ENCODE measurements around the gene GABBR2.

Gene GABBR2

GRCh38 chr9:98610711-98611110, 98.0 kb downstream of the GABBR2 start:
- H3K27ac Mint-ChIP-seq, result no peak overlapping the region
- H3K4me3 Mint-ChIP-seq, result no peak overlapping the region
- no peaks in the 10 kb centered on the region for H3K9me3 Mint-ChIP-seq
- H3K36me3 Mint-ChIP-seq (ENCODE audit: low read depth), result no peaks in the 10 kb centered on the region
- H3K27me3 Mint-ChIP-seq (ENCODE audit: low read depth), result peaks cover 21% of the 10 kb centered on the region
- H3K4me1 Mint-ChIP-seq (ENCODE audit: low read depth), result no peaks in the 10 kb centered on the region

DNA sequence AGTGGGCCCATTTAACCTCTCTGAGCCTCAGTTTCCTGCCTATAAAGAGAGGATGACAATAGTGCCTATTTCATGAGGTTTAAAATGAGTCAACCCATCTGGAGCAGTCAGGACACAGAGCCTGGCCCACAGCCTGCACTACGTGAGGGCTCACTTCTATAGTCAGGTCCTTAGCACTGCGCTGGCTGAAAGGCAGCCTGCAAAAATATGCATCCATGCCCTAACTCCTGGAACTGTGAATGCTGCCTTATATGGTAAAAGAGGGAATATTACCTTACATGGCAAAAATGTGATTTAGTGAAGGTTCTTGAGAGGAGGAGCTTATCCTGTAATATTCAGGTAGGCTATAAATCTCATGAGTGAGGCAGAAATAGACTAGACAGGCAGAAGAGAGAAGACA, 98.5 kb downstream of the GABBR2 start:
- Mint-ChIP-seq H3K27ac (no peak overlapping the region), H3K4me3 (no peak overlapping the region), H3K9me3 (no peaks in the 10 kb centered on the region), H3K27me3 (ENCODE audit: low read depth) (peaks cover 18% of the 10 kb centered on the region), H3K36me3 (ENCODE audit: low read depth) (no peaks in the 10 kb centered on the region), H3K4me1 (ENCODE audit: low read depth) (no peaks in the 10 kb centered on the region)

DNA sequence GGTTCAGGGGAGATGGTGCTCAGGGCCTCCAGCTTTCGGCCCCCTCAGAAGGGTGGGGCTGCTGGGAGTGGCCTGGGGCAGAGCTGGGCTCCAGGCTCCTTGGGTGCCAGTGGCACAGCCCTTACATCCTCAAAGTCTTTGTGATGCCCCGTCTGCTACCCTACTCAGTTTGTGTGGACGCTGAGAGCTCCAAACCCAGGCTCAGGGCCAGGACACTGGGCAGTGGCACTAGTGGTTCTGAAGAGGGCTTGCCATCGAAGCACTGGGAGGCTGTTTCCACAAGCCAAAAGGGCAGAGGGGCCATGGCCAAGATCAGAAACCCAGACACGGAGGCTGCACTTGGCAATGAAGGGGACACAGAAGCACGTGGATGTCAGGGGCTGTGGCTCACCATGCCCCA, 99.1 kb downstream of the GABBR2 start:
- no peak overlapping the region for H3K27ac Mint-ChIP-seq
- no peaks in the 10 kb centered on the region for H3K9me3 Mint-ChIP-seq
- H3K36me3 Mint-ChIP-seq (ENCODE audit: low read depth), result no peaks in the 10 kb centered on the region
- H3K4me1 Mint-ChIP-seq (ENCODE audit: low read depth), result no peaks in the 10 kb centered on the region
- peaks cover 18% of the 10 kb centered on the region for H3K27me3 Mint-ChIP-seq (ENCODE audit: low read depth)
- H3K4me3 Mint-ChIP-seq, result no peak overlapping the region

- Mint-ChIP-seq H3K9me3 (no peaks in the 10 kb centered on the region), H3K27me3 (ENCODE audit: low read depth) (peaks cover 13% of the 10 kb centered on the region), H3K27ac (no peak overlapping the region), H3K4me1 (ENCODE audit: low read depth) (no peaks in the 10 kb centered on the region), H3K36me3 (ENCODE audit: low read depth) (no peaks in the 10 kb centered on the region), H3K4me3 (no peak overlapping the region)
These were observed 100.9 kb downstream of the GABBR2 start for GRCh38 chr9:98607787-98608186.

DNA sequence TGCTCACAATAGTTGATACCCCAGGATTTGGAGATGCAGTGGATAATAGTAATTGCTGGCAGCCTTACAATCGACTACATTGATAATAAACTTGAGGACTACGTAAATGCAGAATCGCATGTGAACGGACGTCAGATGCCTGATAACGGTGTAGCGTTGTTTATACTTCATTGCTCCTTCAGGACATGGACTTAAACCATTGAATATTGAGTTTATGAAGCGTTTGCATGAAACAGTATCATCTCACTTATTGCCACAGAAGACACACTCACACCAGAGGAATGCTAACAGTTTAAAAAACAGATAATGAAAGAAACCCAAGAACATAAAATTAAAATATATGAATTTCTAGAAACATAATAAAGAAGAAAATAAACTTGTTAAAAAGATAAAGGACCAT, 101.6 kb downstream of the GABBR2 start:
- Mint-ChIP-seq H3K4me1 (ENCODE audit: low read depth) (no peaks in the 10 kb centered on the region), H3K9me3 (no peaks in the 10 kb centered on the region), H3K36me3 (ENCODE audit: low read depth) (no peaks in the 10 kb centered on the region), H3K27ac (no peak overlapping the region), H3K4me3 (no peak overlapping the region), H3K27me3 (ENCODE audit: low read depth) (peaks cover 13% of the 10 kb centered on the region)

DNA sequence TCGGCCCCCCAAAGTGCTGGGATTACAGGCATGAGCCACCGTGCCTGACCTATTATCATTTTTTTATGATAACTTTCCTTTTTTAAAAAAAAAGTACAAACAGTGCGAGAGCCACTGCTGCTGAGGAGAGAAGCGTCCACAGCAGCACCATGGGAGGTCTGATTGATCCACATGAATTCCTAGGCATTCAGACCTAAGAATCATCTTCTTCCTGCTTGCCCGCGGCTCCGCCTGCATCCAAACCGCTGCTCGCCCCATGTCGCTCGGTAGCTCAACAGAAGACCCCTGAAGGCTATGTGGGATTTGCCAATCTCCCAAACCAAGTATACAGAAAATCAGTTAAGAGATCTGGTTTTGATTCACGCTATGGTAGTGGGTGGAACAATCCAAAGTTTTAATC, 102.0 kb downstream of the GABBR2 start:
- Mint-ChIP-seq H3K27ac (no peak overlapping the region), H3K4me1 (ENCODE audit: low read depth) (no peaks in the 10 kb centered on the region), H3K36me3 (ENCODE audit: low read depth) (no peaks in the 10 kb centered on the region), H3K4me3 (no peak overlapping the region), H3K27me3 (ENCODE audit: low read depth) (peaks cover 13% of the 10 kb centered on the region), H3K9me3 (no peaks in the 10 kb centered on the region)

DNA sequence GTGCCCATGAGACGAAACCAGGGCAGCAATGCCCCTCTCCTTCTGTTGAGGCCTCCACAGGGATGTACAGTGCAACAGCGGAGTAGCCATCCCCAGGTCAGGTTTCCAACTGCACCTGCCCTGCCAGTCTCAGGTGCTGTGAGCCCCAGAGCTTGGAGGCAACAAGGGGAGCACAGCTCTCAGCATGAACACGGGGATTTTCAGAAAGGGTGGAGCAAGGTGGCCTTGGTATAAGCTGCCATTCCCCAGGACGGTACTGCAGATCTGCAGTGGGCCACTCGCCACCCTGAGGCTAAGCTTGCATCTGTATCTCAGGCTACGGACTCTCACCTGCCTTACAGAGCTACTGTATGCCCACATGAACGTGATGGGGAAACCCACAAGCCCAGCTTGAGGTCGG, 103.6 kb downstream of the GABBR2 start:
- peaks cover 13% of the 10 kb centered on the region for H3K27me3 Mint-ChIP-seq (ENCODE audit: low read depth)
- no peak overlapping the region for H3K4me3 Mint-ChIP-seq
- no peaks in the 10 kb centered on the region for H3K4me1 Mint-ChIP-seq (ENCODE audit: low read depth)
- H3K27ac Mint-ChIP-seq, result no peak overlapping the region
- H3K36me3 Mint-ChIP-seq (ENCODE audit: low read depth), result no peaks in the 10 kb centered on the region
- H3K9me3 Mint-ChIP-seq, result no peaks in the 10 kb centered on the region

GRCh38 chr9:98603821-98604383, 104.8 kb downstream of the GABBR2 start:
- no peaks in the 10 kb centered on the region for H3K36me3 Mint-ChIP-seq (ENCODE audit: low read depth)
- H3K9me3 Mint-ChIP-seq, result no peaks in the 10 kb centered on the region
- no peak overlapping the region for H3K27ac Mint-ChIP-seq
- H3K27me3 Mint-ChIP-seq (ENCODE audit: low read depth), result peaks cover 9% of the 10 kb centered on the region
- no peaks in the 10 kb centered on the region for H3K4me1 Mint-ChIP-seq (ENCODE audit: low read depth)
- H3K4me3 Mint-ChIP-seq, result no peak overlapping the region

DNA sequence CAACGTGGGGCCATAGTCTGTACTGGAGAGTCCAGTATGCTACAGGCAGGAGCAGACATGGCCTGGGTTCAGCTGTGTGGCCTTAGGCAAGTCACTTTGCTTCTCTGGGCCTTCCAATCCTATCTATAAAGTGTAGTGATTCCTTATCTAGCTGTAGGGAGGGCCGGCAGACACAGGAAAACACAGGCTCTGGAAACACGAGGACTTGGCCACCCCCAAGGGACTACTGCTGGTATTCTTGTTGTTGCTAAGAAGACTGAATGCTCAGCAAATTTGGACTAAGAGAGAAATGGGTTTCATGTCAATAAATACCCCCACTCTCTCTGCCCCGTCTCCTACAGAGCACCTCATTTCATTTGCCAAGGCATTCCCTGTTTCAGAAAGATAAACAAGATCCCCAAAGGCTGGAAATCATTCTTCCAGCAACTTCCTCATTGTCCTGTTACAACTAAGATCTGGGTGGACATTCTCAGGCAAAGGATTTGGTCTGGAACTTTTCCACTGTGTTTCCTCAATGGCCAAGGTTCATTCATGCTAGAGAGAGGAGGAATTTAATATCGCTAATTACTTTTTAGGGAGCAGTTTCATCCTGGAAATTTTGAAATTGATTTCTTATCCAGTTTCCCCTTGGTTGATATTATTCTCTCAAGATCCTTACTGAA, 105.8 kb downstream of the GABBR2 start:
- H3K27me3 Mint-ChIP-seq (ENCODE audit: low read depth), result peaks cover 9% of the 10 kb centered on the region
- H3K4me1 Mint-ChIP-seq (ENCODE audit: low read depth), result no peaks in the 10 kb centered on the region
- H3K4me3 Mint-ChIP-seq, result no peak overlapping the region
- no peak overlapping the region for H3K27ac Mint-ChIP-seq
- H3K36me3 Mint-ChIP-seq (ENCODE audit: low read depth), result no peaks in the 10 kb centered on the region
- H3K9me3 Mint-ChIP-seq, result no peaks in the 10 kb centered on the region

DNA sequence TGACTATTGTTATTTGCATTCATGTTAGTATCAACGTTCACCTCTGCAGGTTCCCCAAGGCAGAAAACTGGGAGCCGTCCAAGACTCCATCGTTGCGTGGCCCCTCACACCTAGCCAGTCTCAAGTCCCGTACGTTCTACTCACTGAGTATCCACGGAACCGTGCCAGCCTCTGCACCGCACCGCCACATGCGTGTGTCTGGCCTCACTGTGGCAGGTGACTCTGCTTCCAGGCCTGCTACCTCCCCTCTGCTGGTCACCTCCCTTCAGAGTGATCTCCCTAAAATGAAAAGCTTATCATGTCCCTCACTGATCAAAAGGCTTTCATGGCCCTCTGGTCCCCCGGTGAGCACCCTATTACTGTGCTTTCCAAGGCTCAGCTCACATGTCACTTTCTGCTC, 108.1 kb downstream of the GABBR2 start:
- Mint-ChIP-seq H3K27me3 (ENCODE audit: low read depth) (peaks cover 4% of the 10 kb centered on the region), H3K36me3 (ENCODE audit: low read depth) (no peaks in the 10 kb centered on the region), H3K4me1 (ENCODE audit: low read depth) (no peaks in the 10 kb centered on the region), H3K4me3 (no peak overlapping the region), H3K27ac (no peak overlapping the region), H3K9me3 (no peaks in the 10 kb centered on the region)

- Mint-ChIP-seq H3K9me3 (no peaks in the 10 kb centered on the region), H3K27me3 (ENCODE audit: low read depth) (peaks cover 4% of the 10 kb centered on the region), H3K36me3 (ENCODE audit: low read depth) (no peaks in the 10 kb centered on the region), H3K4me3 (no peak overlapping the region), H3K4me1 (ENCODE audit: low read depth) (no peaks in the 10 kb centered on the region), H3K27ac (no peak overlapping the region)
These were observed 109.0 kb downstream of the GABBR2 start for GRCh38 chr9:98599566-98600216.

- H3K4me1 Mint-ChIP-seq (ENCODE audit: low read depth), result no peaks in the 10 kb centered on the region
- peaks cover 4% of the 10 kb centered on the region for H3K27me3 Mint-ChIP-seq (ENCODE audit: low read depth)
- H3K4me3 Mint-ChIP-seq, result no peak overlapping the region
- no peaks in the 10 kb centered on the region for H3K9me3 Mint-ChIP-seq
- no peaks in the 10 kb centered on the region for H3K36me3 Mint-ChIP-seq (ENCODE audit: low read depth)
- no peak overlapping the region for H3K27ac Mint-ChIP-seq
These were observed 109.9 kb downstream of the GABBR2 start for GRCh38 chr9:98598861-98599260.

- Mint-ChIP-seq H3K4me1 (ENCODE audit: low read depth) (no peaks in the 10 kb centered on the region), H3K27me3 (ENCODE audit: low read depth) (no peaks in the 10 kb centered on the region), H3K4me3 (no peak overlapping the region), H3K27ac (no peak overlapping the region), H3K9me3 (no peaks in the 10 kb centered on the region), H3K36me3 (ENCODE audit: low read depth) (no peaks in the 10 kb centered on the region)
These were observed 111.4 kb downstream of the GABBR2 start for GRCh38 chr9:98597236-98597771.

GRCh38 chr9:98596486-98596885, 112.2 kb downstream of the GABBR2 start:
- Mint-ChIP-seq H3K27me3 (ENCODE audit: low read depth) (peaks cover under 1% of the 10 kb centered on the region), H3K27ac (no peak overlapping the region), H3K36me3 (ENCODE audit: low read depth) (no peaks in the 10 kb centered on the region)

DNA sequence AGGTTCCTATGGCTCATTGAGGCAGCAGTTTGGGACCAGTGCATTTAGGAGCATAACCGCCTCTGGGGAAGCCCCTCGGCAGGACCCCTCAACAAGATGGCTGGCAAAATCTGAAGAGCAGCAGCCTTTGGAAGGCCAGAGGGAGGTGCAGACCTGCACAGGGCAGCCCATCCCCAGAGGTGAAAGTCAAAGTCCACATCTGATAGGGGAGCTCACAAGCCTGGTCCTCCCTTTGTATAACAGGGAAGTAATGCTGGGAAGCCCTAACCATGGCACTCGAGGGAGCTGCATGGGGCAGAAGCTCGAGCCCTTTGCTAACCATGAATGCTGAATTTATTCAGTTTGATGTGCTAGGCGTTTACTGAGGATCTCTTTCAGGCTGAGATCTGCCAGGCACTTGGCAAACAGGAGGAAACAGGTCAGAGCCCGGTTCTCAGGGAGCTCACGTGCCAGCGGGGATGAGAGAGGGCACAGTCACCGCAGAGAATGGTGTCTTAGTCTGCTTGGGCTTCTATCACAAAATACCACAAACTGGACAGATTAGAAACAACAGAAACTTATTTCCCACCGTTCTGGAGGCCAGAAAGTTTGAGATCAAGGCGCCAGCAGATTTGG, 114.1 kb downstream of the GABBR2 start:
- no peak overlapping the region for H3K27ac Mint-ChIP-seq
- H3K4me1 Mint-ChIP-seq (ENCODE audit: low read depth), result no peaks in the 10 kb centered on the region
- no peaks in the 10 kb centered on the region for H3K36me3 Mint-ChIP-seq (ENCODE audit: low read depth)
- no peaks in the 10 kb centered on the region for H3K9me3 Mint-ChIP-seq
- H3K27me3 Mint-ChIP-seq (ENCODE audit: low read depth), result peaks cover 3% of the 10 kb centered on the region
- H3K4me3 Mint-ChIP-seq, result no peak overlapping the region

More at GRCh38 chr9:98596486-98596885, 112.2 kb downstream of the GABBR2 start:
- H3K4me3 Mint-ChIP-seq, result no peak overlapping the region
- no peaks in the 10 kb centered on the region for H3K9me3 Mint-ChIP-seq
- H3K4me1 Mint-ChIP-seq (ENCODE audit: low read depth), result no peaks in the 10 kb centered on the region

Measured in T-helper 1 cell treated with Interleukin-12 subunit alpha and Interleukin-12 subunit beta and Interleukin-4 antibody, amounts not matched to agents 30 μg/mL and 1 μg/mL, for 36 hours (primary cell).